Astrocyte (in vitro differentiated cells and primary cell): Measurements from ENCODE around the gene CLASP1.

Experiments used
- CTCF ChIP-seq: IDR thresholded peaks from 2 replicates; pipeline ENCODE4 v1.5.1; 2011; ENCODE audit warnings: low read depth, mild to moderate bottlenecking, inconsistent platforms, low read length, moderate library complexity; ENCODE audit not compliant: insufficient read depth
- EZH2 ChIP-seq: IDR thresholded peaks from 2 replicates; pipeline ENCODE4 v1.6.1; 2012; ENCODE audit warnings: mild to moderate bottlenecking, low read length, inconsistent platforms; ENCODE audit not compliant: insufficient read depth

- TF ChIP-seq EZH2 (no peak), CTCF (no peak)
Measured at GRCh38 chr2:121539750-121540469, 109.4 kb downstream of the CLASP1 start.
